Measurements from ENCODE around the gene MMP8.

The MMP8 gene

DNA sequence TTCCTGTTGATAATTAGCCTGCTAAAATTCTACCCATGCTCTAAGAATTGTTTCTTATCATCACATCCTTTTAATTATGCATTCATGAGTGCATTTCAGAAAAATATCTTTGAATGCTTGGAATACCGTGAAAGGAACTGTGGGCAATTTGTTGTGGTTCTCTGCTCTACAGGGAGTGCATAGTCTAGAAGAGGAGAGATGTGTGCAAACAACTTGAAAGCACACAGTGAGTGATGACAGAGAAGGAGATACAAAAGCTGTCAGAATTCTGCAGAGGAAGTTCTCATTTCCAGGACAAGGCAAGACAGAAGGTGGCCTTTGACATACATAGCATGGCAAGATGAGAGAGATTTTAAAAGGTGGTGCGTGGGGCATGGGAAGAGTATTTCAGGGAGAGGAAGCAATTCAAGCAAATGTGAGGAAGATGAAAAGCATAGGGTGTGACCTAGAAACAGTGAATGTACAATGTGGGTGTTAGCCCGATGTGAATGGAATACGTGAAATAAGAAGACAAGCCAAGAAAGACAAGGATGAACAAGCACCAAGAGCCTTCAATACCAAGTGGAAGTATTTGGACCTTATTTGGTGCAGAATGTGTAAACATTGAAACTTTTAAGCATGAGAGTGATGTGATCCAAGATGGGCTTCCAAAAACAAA lies 5.0 kb downstream of the MMP8 start:
- no peak for DNase-seq

DNA sequence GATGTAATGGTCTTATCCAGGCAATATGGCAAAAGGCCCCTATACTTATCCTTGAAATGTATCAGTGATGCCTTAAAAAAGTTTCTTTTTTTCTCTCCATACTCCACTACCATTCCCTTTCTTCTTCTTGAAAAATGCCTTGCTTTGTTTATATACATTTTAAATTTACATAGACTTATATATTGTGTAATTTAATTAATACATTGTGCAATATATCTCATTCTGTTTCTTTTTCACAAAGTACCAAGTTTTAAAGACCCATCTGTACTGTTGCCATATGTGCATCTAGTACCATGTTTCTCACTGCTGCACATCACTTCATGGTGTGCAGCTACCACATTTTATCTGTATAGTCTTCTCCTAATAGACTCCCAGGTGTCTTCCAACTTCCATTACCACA lies 7.5 kb downstream of the MMP8 start:
- no peak for DNase-seq

DNA sequence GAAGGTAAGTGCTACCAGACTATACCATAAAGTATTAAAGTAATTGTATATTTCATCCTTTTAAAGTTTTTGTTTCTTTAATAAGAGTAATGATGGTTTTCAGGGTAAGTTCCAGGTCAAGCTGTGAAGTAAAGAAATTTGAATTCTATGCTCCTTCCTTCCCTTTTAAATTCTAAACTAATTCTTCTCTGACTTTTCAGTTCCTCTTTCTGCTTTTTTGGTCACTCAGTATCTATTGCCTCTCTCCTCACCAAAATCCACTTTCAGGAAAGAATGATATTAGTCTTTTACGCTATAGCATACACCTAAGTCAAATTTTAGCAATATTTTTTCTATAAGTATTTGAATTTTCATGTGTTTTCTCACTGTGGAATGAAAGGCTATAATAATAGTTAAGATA lies 8.2 kb downstream of the MMP8 start:
- no peak for DNase-seq

DNA sequence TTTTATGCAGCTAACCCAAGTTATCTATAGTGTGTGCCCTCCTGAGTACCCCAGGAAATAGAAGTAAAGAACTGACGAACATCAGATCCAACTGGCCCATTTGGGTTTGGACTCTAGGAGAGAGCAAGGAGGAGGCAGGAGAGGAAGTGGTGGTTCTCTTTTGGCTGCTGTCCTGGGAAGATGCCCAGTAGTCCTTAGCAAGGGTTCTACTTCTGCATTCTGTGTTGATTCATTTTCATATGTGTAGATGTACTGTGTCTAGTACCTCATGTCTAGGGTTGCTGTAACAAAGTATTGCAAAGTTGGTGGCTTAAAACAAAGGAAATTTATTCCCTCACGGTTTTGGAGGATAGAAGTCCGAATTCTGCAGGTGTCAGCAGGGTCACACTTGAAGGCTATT lies 12.6 kb downstream of the MMP8 start:
- no peak for DNase-seq

DNA sequence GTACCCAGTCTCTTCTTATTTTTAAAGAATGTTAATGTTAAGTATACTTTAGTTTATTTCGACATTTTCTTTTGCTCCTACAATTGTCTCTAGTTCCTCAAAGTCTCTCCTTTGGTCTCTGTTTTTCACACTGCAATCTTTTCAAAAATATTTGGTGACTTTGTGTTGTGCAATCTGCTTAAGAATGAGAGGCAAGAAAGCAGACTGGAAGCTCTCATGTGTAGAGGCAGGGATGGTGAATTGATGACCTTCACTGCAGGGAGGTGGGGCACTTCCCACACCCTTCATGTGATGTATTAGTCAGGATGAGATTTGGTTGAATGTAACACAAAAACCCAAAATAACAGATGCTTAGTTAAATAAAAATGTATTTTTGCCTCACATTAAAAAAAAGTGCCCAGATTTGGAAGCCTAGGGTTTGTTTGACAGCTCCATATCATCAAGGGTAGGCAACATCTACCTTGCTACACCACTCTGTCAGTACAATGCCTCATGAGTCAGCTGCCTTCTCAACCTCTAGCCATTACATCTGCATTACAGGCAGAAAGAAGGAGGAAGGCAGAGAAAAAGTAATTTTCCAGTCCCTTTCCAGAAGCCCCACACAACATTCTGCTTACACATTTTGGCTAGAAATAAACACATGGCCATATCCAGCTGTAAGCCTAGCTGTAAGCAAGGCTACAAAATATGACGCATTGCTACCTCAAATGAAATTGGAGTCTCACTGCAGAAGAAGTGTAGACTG lies 15.4 kb downstream of the MMP8 start:
- DNase-seq = no peak

DNA sequence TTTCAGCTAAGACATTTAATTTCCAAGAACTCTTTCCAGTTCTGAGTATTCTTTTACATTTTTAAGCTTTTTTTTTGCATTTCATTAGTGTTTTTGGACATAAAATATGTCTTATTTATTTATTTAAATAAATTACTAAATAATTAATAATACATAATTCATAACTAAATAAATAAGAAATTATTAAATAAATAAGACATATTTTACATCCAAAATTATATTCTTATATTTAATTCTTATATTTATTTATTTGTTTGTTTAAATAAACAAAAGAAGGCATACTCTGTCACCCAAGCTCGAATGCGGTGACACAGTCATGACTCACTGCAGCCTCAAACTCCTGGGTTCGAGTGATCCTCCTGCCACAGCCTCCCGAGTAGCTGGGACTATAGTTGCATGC lies 16.1 kb downstream of the MMP8 start:
- no peak for DNase-seq

DNA sequence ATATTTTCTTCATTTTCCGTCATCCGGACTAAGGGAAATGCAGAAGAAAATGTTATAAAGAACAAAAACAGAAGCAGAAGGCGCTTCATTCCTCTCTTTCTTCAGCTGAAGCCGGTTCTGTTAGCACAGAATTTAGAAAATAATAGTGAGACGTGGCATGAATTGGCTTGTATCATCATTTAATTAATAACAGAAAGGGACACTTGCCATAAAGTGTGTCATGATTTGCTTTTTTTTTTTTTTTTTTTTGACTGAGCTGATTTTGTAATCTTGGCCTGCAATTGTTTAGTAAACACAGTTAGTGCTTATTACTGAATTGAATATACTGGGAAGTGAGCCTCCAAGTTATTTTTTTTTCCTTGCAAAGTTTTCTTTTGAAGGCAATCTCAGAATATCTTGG lies 19.1 kb downstream of the MMP8 start, which contains the start of gene MMP27:
Gene MMP27 (minus strand): TSS at position 144 of the 400 bp plus-strand sequence. CDS start 55 bp downstream, at position 89.
- DNase-seq = no peak

DNA sequence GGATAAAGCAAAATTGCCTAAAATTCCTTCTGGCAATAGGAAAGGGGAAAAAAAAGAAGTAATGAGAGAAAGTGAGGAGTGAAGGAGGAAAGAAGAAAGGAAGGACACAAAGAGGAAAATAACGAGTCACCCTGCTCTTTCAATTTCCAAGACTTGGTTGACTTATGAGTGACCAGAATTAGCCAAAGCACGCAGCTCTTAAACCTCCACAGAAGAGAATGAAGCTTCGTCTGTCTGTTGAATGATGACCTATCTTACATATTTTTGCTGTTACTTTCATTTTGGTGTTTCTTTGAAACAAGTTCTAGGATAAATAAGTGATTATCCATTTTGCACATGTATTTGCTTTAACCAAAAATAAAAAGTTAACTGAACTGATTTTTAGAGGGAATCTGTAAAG lies 19.9 kb downstream of the MMP8 start:
- DNase-seq = no peak

DNA sequence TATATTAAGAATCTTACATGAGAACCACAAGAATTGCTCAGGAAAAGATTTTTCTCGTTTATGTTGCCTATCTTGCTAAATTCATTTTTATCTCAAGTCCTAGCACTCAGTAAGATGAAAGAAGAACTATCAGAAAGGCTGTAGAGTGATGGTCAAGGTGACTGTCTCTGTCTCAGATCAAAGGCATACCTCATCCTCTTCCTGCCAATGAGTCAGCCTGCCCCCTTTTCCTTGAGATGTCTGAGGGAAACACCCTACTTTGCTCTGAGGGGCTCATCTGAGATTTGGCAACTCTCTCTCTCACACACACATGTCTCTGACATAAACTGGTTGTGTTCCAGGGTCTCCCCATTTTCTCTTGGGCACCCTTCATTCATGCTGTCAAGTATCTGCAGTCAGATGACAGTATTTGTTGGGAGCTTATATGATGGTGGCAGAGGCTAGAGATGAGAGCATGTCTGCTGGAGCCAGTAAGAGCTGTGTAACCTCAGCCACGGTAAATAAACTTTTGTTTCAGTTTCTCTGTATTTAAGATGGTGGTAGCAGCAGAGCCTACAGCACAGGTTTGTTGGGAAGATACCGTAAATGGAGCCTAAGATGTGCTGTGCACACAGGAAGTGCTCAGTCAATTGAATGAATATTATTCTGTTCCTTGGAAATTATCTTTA lies 20.8 kb downstream of the MMP8 start:
- DNase-seq = no peak

DNA sequence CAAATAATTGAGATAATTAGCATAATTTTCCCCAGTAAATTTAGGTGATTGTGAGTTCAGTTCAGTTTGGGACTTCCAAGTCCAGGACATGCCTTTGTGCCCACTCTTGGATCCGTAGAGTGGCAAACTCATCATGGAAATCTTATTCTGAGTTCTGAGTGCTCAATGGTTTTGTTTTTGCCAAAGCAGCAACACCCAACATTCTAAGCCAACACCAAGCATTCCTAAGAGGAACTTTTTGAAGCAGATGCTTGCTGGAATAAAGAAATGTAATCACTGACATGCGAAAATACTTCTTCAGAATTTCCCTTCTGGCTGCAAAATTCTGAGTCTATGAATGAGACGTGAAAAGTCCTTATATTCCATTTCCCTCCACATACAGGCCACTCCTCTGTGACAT lies 29.6 kb downstream of the MMP8 start:
- no peak for DNase-seq

DNA sequence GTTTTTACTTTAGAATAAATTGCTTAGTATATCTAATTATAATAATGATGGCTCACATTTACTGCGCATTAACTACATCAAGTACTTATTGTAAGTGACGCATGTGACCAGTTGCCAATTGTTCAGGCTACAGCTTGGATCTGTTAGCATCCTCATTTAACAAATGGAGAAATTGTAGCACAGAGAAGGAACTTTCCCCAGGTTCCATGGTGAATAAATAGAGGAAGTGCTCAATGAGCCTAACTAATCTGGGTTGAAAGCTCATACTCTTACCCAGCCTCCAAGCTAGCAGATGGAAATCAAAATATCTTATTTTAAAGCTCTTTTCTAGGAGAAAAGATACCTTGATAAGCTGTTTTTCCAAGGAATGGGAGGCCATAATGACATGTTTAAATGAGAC lies 39.0 kb downstream of the MMP8 start:
- no peak for DNase-seq

DNA sequence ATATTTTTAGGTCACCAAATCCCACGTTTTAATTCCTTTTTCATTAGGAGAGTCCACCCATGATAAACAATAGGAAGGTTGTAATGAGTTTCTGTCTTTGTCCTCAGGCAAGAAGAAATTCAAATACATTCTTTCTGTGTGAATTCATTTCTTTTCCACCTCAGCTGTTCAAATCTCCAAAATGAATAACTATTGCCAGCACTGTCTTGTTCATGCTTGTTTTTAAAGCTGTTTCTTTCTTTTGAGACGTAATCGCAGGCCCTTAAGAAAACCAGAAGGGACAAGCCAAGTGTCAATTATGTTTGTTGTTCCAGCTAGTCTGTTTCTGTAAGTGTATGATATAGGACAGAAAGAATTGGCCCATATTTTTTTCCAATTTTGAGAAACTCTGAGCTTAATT lies 39.4 kb downstream of the MMP8 start:
- DNase-seq = no peak

DNA sequence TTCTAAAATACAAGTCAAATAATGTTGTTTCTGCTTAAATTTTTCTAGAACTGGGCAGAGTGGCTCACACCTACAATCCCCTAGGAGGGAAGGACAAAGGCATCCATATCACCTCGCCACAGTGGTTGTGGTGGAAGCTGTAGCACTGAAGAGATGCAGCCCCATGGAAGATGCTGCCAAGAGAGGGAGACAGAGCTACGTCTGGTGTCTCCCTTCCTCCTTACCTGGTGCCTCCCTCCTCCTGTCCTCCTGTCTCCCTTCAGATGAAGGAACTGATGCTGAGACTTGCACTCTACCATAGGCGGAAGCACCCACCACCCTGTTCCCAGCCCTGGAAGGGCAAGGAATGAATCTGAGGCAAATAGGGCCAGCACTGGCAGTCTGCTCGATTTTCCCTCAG lies 41.5 kb downstream of the MMP8 start:
- no peak for DNase-seq

DNA sequence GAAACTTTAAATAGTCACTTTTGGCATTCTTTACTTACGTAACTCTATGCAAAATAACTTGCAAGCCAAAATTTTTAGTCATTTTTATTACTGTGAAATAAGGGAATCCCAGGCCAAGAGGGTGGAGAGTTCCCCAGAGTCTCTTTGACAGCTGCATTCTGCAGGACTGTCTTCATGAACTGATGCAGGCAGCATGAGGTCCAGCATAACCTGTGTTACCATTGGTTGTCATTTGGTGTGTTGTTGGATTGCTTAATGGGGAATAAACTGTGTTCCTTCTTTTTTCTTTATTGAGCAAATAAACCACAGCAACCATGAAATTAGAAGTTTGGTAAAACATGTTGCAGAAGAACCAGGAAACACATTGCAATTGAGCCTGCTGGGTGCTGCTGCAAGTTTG lies 43.8 kb downstream of the MMP8 start:
- no peak for DNase-seq

DNA sequence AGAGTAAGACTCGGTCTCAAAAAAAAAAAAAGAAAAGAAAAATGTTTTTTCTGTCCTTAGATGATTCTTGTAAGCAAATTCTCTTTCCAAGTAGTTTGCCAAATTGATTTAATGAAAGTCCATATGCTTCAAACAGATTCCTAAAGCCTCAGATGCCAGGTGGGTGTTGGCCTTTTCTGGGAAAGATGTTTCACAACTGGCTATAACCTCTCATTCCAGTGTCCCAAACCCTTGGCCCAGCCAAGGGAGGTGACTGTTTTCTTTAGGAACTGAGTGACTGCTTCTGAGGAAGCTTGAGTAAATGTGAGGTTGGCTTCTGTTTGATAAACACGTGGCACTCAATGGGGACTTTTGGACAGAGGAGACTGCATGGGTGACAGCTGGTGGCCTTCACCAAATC lies 46.7 kb downstream of the MMP8 start:
- DNase-seq = no peak

DNA sequence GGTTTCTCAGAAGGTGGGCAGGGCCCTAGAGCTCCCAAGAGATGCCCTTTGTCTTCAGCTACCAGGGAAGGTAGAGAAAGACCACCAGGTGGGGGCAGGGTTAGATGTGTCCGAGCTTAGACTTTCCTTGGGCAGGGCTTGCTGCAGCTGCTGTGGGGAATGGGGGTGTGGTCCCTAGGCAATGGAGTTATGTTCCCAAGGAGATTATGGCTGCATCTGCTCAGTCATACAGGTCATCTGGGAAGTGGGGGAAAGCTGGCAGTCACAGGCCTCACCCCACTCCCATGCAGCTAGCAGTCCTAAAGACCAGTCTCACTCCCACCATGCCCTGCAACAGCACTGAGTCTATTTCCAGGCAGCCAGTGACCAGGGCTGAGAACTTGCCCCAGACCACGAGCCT lies 48.7 kb downstream of the MMP8 start:
- DNase-seq = no peak

DNA sequence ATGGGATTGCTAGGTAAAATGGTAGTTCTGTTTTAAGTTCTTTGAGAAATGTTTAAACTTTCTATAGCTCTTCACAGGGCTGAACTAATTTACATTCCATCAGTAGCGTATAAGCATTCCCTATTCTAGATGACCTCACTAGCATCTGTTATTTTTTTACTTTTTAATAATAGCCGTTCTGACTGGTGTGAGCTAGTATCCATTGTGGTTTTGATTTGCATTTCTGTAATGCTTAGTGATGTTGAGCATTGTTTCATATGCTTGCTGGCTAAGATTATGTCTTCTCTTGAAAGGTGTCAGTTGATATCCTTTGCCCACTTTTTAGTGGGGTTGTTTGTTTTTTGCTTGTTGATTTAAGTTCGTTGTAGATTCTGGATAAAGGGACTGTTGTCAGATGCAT lies 55.1 kb downstream of the MMP8 start:
- no peak for DNase-seq

DNA sequence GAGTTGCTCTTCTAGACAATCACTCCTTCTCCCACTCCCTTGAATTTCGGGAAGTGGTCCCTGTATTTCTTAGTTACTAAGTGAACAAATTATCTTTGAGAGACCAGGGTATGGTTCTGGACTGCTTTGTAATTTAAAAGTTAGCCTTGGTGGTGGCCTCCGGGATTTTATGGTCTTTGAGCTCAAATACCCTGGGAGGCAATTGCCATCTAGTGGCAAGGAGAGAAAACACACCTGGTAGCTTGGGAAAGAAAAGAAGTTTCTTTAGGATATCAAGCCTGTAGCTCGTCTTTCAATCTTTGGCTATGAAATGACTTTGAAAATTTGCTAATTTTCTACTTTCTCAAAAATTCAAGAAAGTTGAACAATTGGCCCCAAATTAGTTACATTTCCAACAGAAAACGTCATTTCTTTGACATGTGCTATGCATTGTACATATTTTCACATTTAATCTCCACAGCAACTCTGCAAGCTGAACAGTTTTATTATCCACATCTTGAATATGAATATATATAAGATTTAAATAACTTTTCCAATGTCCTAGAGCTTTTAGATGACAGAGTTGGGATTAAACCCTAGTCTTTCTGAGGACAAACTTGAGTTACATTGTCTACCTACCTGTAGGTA lies 58.3 kb downstream of the MMP8 start:
- DNase-seq = peak; percentile 50

DNA sequence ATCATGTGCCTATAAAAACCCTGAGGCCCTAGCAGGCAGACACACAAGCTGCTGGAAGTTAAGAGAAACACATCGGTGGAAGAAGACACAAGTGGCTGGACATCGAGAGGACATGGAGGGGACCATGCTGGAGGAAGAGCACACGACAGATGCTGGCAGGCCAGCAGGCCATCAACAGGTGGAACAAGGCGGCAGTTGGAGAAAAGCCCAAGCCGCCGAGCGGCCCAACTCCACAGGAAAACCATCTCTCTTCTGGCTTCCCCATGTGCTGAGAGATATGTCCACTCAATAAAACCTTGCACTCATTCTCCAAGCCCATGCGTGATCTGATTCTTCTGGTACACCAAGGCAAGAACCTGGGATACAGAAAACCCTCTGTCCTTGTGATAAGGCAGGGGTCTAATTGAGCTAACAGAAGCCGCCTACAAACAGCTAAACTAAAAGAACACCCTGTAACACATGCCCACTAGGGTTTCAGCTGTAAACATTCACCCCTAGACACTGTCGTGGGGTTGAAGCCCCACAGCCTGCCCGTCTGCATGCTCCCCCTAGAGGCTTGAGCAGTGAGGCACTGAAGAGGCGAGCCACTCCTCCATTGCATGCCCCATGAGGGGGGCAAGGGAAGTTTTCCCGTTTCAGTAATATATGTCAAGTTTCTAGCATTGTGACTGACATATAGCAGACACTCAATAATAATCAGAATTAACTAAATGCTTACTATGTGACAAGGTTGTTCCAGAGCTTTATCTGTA lies 60.6 kb downstream of the MMP8 start:
- no peak for DNase-seq

DNA sequence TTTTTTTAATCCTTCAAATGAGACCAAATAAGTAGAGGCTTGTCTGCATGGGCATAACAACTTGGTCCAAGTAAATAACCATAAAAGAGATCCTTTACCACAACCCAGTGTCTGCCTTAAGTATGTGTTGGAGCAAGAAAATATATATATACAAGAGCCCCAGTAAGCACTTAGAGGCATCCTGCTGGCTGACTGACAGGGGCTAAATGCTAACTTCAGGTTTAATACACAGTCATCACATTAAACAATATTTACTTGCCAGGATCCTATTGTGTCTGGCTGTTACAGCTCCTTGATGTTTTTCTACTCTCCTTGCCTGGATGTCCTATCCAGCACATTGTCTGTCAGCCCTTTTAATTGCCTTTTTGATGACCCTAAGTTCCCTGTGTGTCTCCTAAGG lies 62.1 kb downstream of the MMP8 start:
- no peak for DNase-seq

Measured in kidney glomerular epithelial cell (primary cell).